ENCODE measurements around the gene PPP2R2D.

PPP2R2D gene

DNA sequence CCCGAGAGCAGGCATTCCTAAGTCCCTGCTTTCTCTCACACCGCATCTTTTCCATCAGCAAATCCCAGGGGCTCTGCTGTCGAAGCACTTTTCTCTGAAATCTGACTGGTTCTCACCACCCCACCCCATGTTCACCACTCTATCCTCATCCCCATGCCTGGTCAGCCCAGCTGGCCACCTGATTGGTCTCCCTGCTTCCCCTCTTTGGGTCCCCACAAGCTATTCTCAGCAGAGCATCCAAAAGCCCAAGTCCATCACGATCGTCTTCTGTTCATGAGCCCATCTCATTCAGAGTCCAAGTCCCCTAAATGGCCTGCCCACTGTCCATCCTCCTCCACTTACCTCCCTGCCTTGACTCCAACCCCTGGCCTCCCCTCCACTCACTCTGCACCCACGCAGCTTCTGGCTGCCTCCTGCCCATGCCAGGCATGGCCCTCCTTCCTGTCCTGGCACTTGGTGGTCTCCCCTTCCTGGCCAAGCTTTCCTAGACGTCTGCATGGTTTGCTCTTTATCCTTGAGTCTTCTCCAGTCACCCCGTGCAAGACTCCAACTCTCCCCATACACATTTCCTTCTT, 1.6 kb upstream of the PPP2R2D start:
- DNase-seq (ENCODE audit: extremely low spot score) = no peak
- CTCF ChIA-PET = interaction anchor here (1.1 to 1.5 kb wide), 5 partner anchors 10 to 123 kb away, joined by 3 to 8 read pairs (median 4); no protein-coding TSS in a partner anchor

DNA sequence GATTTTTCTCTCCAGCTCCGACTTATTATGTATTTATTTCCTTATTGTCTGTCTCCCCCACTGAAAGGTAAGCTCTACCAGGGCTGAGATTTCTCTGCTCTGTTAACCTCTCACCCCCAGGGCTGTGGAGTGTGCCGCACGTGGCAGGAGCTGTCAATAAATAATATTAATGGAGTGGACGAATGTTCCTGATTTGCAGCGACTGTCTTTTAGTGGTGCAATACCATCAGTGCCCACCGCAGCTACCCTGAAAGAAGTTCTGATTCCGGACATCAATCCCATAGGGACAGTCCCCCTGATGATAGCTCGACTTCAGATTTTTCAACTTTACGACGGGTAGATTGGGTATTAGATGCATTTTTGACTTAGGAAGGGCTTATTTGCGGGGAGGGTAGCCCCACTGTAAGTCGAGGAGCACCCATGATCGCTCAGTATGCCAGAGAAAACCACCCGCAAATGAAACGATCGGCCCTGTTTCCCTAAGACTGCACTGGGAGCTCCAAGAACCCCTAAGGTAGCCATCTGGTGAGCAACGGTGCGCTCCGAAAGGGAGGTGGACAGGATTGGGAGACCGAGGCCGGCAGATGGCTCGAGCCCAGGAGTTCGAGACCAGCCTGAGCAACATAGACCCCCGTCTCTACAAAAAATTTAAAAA, 986 bp upstream of the PPP2R2D start:
- TF ChIP-seq, protein P1, sequence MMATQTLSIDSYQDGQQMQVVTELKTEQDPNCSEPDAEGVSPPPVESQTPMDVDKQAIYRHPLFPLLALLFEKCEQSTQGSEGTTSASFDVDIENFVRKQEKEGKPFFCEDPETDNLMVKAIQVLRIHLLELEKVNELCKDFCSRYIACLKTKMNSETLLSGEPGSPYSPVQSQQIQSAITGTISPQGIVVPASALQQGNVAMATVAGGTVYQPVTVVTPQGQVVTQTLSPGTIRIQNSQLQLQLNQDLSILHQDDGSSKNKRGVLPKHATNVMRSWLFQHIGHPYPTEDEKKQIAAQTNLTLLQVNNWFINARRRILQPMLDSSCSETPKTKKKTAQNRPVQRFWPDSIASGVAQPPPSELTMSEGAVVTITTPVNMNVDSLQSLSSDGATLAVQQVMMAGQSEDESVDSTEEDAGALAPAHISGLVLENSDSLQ (IDR thresholded peaks at IDR 0.05) = peak; percentile 85
- no peak for TF ChIP-seq L3MBTL2 (conservative IDR thresholded peaks at IDR 0.05)
- ChIA-PET POLR2A (interaction anchor here (0.9 to 2.1 kb wide), 4 partner anchors 14 to 1789 kb away, joined by 3 to 6 read pairs (median 4); partner anchors contain the start of gene C10orf143), CTCF (interaction anchor here (0.6 to 1.2 kb wide), 5 partner anchors 11 to 123 kb away, joined by 3 to 8 read pairs (median 3); no protein-coding TSS in a partner anchor)
- DNase-seq (ENCODE audit: extremely low spot score) = peak; percentile 57

More for the DNA sequence above, 1.6 kb upstream of the PPP2R2D start:
- TF ChIP-seq, protein P1 (IDR thresholded peaks at IDR 0.05) = no peak
- TF ChIP-seq HDGF (IDR thresholded peaks at IDR 0.05; ENCODE audit: borderline replicate concordance) = no peak
- TF ChIP-seq ELF4 (IDR thresholded peaks at IDR 0.05) = no peak
- TF ChIP-seq ZNF384 (IDR thresholded peaks at IDR 0.05) = no peak
- no peak for TF ChIP-seq SP1 (IDR thresholded peaks at IDR 0.05)
- TF ChIP-seq FOXK2 (IDR thresholded peaks at IDR 0.05) = no peak
- TF ChIP-seq CTBP1 (IDR thresholded peaks at IDR 0.05; ENCODE audit: borderline replicate concordance) = no peak
- TF ChIP-seq FOXA1 (IDR thresholded peaks at IDR 0.05) = no peak
- TF ChIP-seq ARNT (IDR thresholded peaks at IDR 0.05) = no peak
- no peak for TF ChIP-seq BHLHE40 (IDR thresholded peaks at IDR 0.05; ENCODE audit: borderline replicate concordance)
- TF ChIP-seq TARDBP (IDR thresholded peaks at IDR 0.05) = no peak
- TF ChIP-seq LEF1 (IDR thresholded peaks at IDR 0.05; ENCODE audit: borderline replicate concordance) = no peak
- no peak for TF ChIP-seq SUZ12 (IDR thresholded peaks at IDR 0.05)
- no peak for TF ChIP-seq NFRKB (IDR thresholded peaks at IDR 0.05)
- no peak for TF ChIP-seq L3MBTL2 (conservative IDR thresholded peaks at IDR 0.05)
- TF ChIP-seq FOXM1 (IDR thresholded peaks at IDR 0.05; ENCODE audit: borderline replicate concordance) = no peak
- POLR2A ChIA-PET = interaction anchor here (1.7 to 2.1 kb wide), 2 partner anchors 14 to 1789 kb away, joined by 5 to 6 read pairs; partner anchors contain the start of gene C10orf143

GRCh38 chr10:131901181-131901829, 497 bp downstream of the PPP2R2D start:
- no peak for TF ChIP-seq TARDBP (IDR thresholded peaks at IDR 0.05)
- TF ChIP-seq BHLHE40 (IDR thresholded peaks at IDR 0.05; ENCODE audit: borderline replicate concordance) = no peak
- no peak for TF ChIP-seq NFRKB (IDR thresholded peaks at IDR 0.05)
- TF ChIP-seq FOXA1 (IDR thresholded peaks at IDR 0.05) = no peak
- TF ChIP-seq ZNF384 (IDR thresholded peaks at IDR 0.05) = no peak
- no peak for TF ChIP-seq SUZ12 (IDR thresholded peaks at IDR 0.05)
- DNase-seq (ENCODE audit: extremely low spot score) = peak; percentile 53
- CTCF ChIA-PET = no interaction called here
- POLR2A ChIA-PET = interaction anchor here (1.4 to 2.1 kb wide), 3 partner anchors 12 to 1791 kb away, joined by 4 to 6 read pairs (median 5); partner anchors contain the start of gene C10orf143

DNA sequence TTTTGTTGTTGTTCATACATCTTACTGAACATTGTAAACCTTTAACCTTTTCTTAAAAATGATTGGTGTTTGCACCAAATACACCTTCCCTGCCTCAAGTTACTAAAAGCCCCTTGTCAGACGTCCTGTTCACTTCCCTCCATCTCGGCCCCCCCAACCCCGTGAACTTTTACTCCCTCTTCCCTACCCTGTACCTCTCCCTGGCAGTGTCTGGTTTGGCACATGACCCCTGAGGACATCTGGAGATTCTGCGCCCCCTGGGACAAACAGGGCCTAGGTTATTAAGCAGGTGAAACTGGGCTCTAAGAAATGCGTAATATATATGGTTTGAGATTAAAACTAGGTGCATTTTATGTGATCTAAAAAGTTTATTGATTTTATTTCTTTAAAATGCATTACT, 1.4 kb downstream of the PPP2R2D start:
- TF ChIP-seq HDGF (IDR thresholded peaks at IDR 0.05; ENCODE audit: borderline replicate concordance) (no peak), CTBP1 (IDR thresholded peaks at IDR 0.05; ENCODE audit: borderline replicate concordance) (no peak), ARNT (IDR thresholded peaks at IDR 0.05) (no peak), SUZ12 (IDR thresholded peaks at IDR 0.05) (no peak), BHLHE40 (IDR thresholded peaks at IDR 0.05; ENCODE audit: borderline replicate concordance) (no peak), LEF1 (IDR thresholded peaks at IDR 0.05; ENCODE audit: borderline replicate concordance) (no peak), ZNF384 (IDR thresholded peaks at IDR 0.05) (no peak), SP1 (IDR thresholded peaks at IDR 0.05) (no peak), FOXM1 (IDR thresholded peaks at IDR 0.05; ENCODE audit: borderline replicate concordance) (no peak), ELF4 (IDR thresholded peaks at IDR 0.05) (no peak), L3MBTL2 (conservative IDR thresholded peaks at IDR 0.05) (no peak), FOXK2 (IDR thresholded peaks at IDR 0.05) (no peak), NFRKB (IDR thresholded peaks at IDR 0.05) (no peak), TARDBP (IDR thresholded peaks at IDR 0.05) (no peak)
- TF ChIP-seq, protein P1 (IDR thresholded peaks at IDR 0.05) = no peak
- DNase-seq (ENCODE audit: extremely low spot score) = no peak
- POLR2A ChIA-PET = no interaction called here
- CTCF ChIA-PET = no interaction called here

DNA sequence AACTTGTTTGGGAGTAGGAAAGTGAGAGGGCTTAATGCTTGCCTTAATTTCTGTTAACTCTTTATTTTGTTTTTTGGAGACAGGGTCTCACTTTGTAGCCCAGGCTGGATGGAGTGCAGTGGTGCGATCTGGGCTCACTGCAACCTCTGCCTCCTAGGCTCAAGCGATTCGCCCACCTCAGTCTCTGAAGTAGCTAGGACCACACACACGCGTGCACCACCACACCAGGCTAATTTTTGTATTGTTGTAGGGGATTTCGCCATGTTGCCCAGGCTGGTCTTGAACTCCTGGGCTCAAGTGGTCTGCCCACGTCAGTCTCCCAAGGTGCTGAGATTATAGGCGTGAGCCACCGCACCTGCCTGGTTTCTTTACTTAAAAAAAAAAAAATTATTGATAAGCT, 1.9 kb downstream of the PPP2R2D start:
- POLR2A ChIA-PET = interaction anchor here (1.6 kb wide), 1 partner anchor 30 kb away, joined by 4 read pairs; no protein-coding TSS in a partner anchor
- CTCF ChIA-PET = no interaction called here
- no peak for TF ChIP-seq ELF4 (IDR thresholded peaks at IDR 0.05)
- TF ChIP-seq TARDBP (IDR thresholded peaks at IDR 0.05) = no peak
- TF ChIP-seq L3MBTL2 (conservative IDR thresholded peaks at IDR 0.05) = no peak
- TF ChIP-seq FOXM1 (IDR thresholded peaks at IDR 0.05; ENCODE audit: borderline replicate concordance) = no peak
- no peak for TF ChIP-seq LEF1 (IDR thresholded peaks at IDR 0.05; ENCODE audit: borderline replicate concordance)
- no peak for TF ChIP-seq SUZ12 (IDR thresholded peaks at IDR 0.05)
- no peak for TF ChIP-seq NFRKB (IDR thresholded peaks at IDR 0.05)
- no peak for TF ChIP-seq ARNT (IDR thresholded peaks at IDR 0.05)
- TF ChIP-seq CTBP1 (IDR thresholded peaks at IDR 0.05; ENCODE audit: borderline replicate concordance) = no peak
- TF ChIP-seq FOXA1 (IDR thresholded peaks at IDR 0.05) = no peak
- no peak for TF ChIP-seq FOXK2 (IDR thresholded peaks at IDR 0.05)
- no peak for TF ChIP-seq ZNF384 (IDR thresholded peaks at IDR 0.05)
- TF ChIP-seq, protein P1 (IDR thresholded peaks at IDR 0.05) = no peak
- TF ChIP-seq SP1 (IDR thresholded peaks at IDR 0.05) = no peak
- no peak for TF ChIP-seq HDGF (IDR thresholded peaks at IDR 0.05; ENCODE audit: borderline replicate concordance)
- no peak for TF ChIP-seq BHLHE40 (IDR thresholded peaks at IDR 0.05; ENCODE audit: borderline replicate concordance)
- DNase-seq (ENCODE audit: extremely low spot score) = no peak
